ENCODE results near the gene PPP1R1C. TPM values are rescaled to one million over a fixed set of nuclear protein-coding genes. Genes with fewer than 3 reads are reported as not detected.

The PPP1R1C gene
- total RNA-seq, 1 donor from 2014 or later = not detected

Other genes with a start within 250 kb of the PPP1R1C start
- 42.6 and 48.1 TPM in 2 replicates for gene ITPRID2, start 94.1 kb upstream of the PPP1R1C start, total RNA-seq